Mammary epithelial cell (primary cell): ENCODE measurements around the gene VSIG2.

Experiments used
- CTCF ChIP-seq, 2 donors: IDR thresholded peaks in 1 of 2; conservative IDR thresholded peaks in 1 of 2; 2 replicates each; pipeline ENCODE4 v1.5.1; 2011 to 2012; ENCODE audit warnings: inconsistent platforms in 2 of 2, low read length in 2 of 2, mild to moderate bottlenecking in 2 of 2, control low read depth in 1 of 2, low read depth in 1 of 2; ENCODE audit not compliant: insufficient read depth in 1 of 2; ENCODE audit errors: extremely low read depth in 1 of 2
- EZH2 ChIP-seq: IDR thresholded peaks from 2 replicates; pipeline ENCODE4 v1.6.1; 2012; ENCODE audit warnings: low read length, inconsistent platforms, borderline replicate concordance

DNA sequence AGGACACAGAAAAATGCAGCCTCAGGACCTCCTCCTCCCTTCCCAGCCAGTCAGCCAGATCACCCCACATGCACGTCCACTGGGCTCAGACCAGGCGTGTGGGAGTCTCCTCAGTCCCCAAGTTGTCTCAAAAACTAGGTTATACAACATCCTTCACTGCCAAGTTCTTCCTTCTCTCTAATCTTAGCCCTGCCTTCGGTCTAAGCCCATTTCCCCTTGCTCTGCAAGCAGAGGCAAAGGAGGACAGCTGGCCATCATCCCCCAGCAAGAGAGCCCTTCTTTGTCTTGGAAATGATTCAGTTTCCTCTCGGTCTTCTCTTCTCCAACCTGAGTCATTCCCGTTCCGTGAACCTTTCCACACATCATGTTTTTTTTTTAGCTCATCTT is 26.3 kb downstream of the VSIG2 start:
- TF ChIP-seq CTCF (conservative IDR thresholded peaks at IDR 0.05 in 1 of 2, IDR thresholded peaks at IDR 0.05 in 1 of 2; ENCODE audit: extremely low read depth in 1 of 2, insufficient read depth in 1 of 2, low read depth in 1 of 2, low read length in 2 of 2) (no peak), EZH2 (no peak)
